ENCODE data around the gene KANSL1L. TPM values are rescaled to one million over a fixed set of nuclear protein-coding genes. Genes with fewer than 3 reads are reported as not detected.

KANSL1L gene
- total RNA-seq, 1 donor from 2014 or later, result 4.9 TPM

DNA sequence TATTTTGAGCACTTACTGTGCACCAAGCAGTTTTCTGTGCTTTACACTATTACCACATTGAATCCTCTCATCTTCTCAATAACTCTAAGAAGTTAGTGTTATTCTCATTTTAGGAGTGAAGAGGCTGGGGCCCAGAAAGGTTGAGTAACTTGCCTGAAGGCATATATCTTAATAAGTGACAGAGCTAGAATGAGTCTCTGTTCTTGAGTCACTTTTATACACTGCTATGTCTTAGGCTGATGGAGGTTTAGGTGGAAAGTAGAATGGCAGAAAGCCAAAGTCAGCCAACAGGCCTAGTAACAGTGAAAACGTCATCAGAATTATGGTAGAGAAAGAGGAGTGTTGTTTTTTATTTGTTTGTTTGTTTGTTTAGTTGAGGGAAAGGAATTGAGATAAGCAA lies 196.6 kb downstream of the KANSL1L start:
- H3K4me1 Mint-ChIP-seq (ENCODE audit: low read depth), result no peaks in the 10 kb centered on the region
- H3K9me3 Mint-ChIP-seq, result no peaks in the 10 kb centered on the region
- intact Hi-C loops (cut with micrococcal nuclease), result no loop called here
- no peaks in the 10 kb centered on the region for H3K36me3 Mint-ChIP-seq (ENCODE audit: low read depth)
- no peak overlapping the region for H3K4me3 Mint-ChIP-seq (ENCODE audit: low read depth)
- no peak overlapping the region for H3K27ac Mint-ChIP-seq
- no peak for DNase-seq (ENCODE audit: low spot score)
- peaks cover 3% of the 10 kb centered on the region for H3K27me3 Mint-ChIP-seq (ENCODE audit: low read depth)

DNA sequence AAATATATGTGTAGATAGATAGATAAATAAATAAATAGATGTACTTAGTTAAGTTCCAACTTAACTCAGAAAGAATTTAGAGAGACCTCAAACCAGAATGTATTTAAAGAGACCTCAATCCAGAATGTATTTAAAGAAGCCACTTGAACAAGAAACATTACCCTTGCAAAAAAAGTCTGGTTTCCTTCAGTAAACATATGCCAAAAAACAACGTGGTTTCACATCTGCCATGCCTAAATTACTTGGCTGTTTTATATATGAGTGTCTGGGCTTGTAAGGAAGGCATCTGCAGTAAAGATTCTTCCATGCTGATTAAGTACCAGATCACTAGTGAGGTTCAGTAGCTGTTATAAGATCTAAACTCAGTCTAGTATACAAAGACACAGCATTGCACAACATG lies 197.9 kb downstream of the KANSL1L start:
- Mint-ChIP-seq H3K36me3 (ENCODE audit: low read depth) (no peaks in the 10 kb centered on the region), H3K9me3 (no peaks in the 10 kb centered on the region), H3K4me3 (ENCODE audit: low read depth) (no peak overlapping the region), H3K4me1 (ENCODE audit: low read depth) (no peaks in the 10 kb centered on the region), H3K27me3 (ENCODE audit: low read depth) (peaks cover 3% of the 10 kb centered on the region), H3K27ac (no peak overlapping the region)
- intact Hi-C loops (cut with micrococcal nuclease), result no loop called here
- no peak for DNase-seq (ENCODE audit: low spot score)

Other genes starting within 250 kb of the KANSL1L start
- 57.2 and 57.8 TPM in 2 replicates for gene RPE, start 168.8 kb downstream of the KANSL1L start, total RNA-seq
- gene ACADL, start 54.0 kb upstream of the KANSL1L start, total RNA-seq, result not detected in 2 replicates
- not detected in 2 replicates for gene MYL1, start 143.8 kb upstream of the KANSL1L start, total RNA-seq